OCI-LY1 (cell line): Measurements from ENCODE around the gene SUFU.

Experiments
- EZH2 ChIP-seq: fragments of 200-600 bp; sonication (generic), shearing (Covaris generic); IDR thresholded peaks from 2 replicates; pipeline ENCODE4 v1.8.0; 2017; ENCODE audit warnings: borderline replicate concordance, mixed run types, mild to moderate bottlenecking, antibody characterized with exemption, low read length, moderate library complexity, mixed read lengths
- TF ChIP-seq, protein P1 (sequence below): fragments of 200-600 bp; sonication (generic), shearing (Covaris generic); IDR thresholded peaks from 2 replicates; pipeline ENCODE4 v1.5.1; 2017; ENCODE audit warnings: mild to moderate bottlenecking, antibody characterized with exemption, low read length, moderate library complexity, mixed read lengths

DNA sequence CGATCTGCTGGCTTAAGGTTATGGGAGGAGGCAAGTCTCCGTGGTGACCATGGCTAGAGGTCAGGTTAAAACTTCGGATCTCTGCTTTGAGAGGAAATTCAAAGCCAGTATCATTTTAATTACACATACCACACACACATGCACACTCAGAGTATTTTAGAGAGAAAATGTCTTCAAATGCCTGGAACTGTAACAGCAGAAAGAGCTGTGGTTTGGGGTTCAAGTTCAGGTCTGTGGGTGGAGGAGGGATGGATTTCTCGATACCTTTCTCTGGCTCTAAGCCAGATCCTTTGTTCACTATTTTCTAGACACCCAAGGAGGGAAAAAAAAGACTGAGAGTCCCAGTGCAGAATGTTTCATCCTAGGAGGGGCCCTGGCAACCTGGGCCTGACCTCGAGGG lies 177.9 kb downstream of the SUFU start:
- TF ChIP-seq, protein P1, sequence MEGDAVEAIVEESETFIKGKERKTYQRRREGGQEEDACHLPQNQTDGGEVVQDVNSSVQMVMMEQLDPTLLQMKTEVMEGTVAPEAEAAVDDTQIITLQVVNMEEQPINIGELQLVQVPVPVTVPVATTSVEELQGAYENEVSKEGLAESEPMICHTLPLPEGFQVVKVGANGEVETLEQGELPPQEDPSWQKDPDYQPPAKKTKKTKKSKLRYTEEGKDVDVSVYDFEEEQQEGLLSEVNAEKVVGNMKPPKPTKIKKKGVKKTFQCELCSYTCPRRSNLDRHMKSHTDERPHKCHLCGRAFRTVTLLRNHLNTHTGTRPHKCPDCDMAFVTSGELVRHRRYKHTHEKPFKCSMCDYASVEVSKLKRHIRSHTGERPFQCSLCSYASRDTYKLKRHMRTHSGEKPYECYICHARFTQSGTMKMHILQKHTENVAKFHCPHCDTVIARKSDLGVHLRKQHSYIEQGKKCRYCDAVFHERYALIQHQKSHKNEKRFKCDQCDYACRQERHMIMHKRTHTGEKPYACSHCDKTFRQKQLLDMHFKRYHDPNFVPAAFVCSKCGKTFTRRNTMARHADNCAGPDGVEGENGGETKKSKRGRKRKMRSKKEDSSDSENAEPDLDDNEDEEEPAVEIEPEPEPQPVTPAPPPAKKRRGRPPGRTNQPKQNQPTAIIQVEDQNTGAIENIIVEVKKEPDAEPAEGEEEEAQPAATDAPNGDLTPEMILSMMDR, result no peak
- TF ChIP-seq EZH2, result no peak
